VCaP (cell line): ENCODE results near the gene DCDC1.
A peak's percentile ranks its signal among the peaks of the same experiment; 100 is the strongest.

Experiments used
- H3K27ac ChIP-seq: fragments of 450-650 bp; 2 replicates; pipeline ENCODE4 v1.5.1; 2017
- TF ChIP-seq, protein P1 (sequence below): fragments of 450-650 bp; conservative IDR thresholded peaks from 2 replicates; pipeline ENCODE4 v1.5.1; 2017; ENCODE audit warnings: mild to moderate bottlenecking, moderate library complexity

Gene DCDC1, protein sequence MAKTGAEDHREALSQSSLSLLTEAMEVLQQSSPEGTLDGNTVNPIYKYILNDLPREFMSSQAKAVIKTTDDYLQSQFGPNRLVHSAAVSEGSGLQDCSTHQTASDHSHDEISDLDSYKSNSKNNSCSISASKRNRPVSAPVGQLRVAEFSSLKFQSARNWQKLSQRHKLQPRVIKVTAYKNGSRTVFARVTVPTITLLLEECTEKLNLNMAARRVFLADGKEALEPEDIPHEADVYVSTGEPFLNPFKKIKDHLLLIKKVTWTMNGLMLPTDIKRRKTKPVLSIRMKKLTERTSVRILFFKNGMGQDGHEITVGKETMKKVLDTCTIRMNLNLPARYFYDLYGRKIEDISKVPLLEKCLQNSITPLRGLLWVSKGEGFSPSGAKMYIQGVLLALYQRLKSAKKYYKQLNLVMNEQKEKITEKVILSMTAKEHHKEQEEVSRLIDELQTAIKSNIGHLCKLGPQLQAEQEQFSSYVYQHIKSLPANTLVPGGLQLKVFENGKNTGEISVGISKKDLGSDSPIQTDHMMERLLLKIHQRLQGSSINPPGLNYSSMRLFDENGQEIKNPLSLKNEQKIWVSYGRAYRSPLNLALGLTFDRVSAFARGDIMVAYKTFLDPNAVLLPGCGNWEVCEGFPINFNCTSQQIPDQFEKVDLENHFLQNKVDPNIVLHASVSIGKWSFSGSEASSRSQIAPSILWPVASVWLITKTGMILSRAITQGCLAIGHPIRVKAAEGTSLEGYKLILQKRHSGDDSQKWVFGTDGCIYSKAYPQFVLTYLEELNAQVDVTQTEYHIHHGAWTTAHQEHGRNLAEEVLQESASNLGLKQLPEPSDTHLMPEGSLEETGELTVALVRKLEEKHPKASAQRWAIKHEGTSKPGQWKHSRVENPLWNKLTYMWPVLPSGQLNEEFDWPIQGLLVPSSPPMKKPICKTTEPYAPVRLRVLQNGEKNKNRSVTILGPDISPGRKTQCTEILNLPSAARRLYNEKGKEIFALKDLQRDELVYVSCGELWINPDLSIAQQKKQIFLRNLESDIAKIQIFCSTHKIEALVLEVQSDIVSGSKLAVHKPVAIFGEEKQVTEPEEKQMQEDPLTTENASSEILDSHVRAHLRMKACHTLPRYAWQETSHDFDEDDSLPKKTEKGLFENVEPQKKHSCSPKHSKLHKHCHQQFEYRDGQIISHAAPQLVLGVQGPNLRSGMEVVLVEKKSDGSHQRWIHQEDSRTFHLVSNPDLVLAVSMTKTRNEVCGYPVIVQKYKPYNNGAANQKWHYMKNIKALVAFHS (N-terminal part only)

DNA sequence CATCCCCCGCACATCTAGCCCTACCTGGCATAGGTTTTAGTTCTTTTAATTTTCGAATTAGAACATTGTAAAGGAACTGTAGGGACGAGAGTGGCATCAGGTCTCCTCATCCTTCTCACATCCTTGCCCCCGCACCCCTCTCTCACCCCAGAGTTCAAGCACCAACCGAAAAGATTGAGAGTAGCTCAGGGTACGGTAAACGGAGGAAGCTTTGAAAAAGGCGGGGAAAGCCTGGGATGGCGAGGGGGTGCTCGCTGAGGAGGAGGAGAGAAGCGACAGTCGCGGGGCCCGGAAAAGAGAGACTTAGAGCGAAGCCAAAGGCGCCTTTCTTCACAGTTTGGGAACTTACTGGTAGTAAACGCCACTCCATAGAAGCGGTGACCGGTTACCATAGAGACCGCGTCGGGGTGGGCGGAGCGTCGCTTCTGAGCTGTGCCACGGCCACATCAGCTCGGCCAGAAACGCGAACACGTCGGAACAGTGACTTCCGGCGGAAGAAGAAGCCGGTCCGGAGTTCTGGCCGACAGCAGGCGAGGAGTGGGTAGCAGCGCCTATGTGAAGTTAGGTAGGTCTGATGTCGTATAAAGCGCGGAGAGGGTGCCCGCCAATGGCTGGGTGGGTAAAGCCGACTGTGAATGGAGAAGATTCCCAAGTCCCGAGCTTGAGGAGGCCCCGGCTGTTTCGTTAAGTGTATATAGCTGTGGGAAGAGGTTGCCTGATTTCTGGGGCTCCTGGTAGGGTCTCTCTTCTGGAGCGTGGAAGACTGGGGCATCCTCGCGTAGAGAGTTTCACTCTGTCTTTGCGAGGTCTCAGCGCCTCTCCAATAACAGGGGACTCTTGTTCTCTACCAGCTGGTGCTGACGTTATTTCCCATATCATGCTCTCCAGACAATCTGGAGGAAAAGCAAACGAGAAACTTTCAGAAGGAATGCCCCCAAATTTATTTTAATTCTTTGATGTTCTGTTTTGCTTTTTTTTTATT, at the start of gene DCDC1, which contains the start of gene DNAJC24:
TSS of gene DCDC1 (minus strand) at position 392 of the 982 bp plus-strand sequence. CDS start 41,459 bp downstream, outside the sequence.
TSS of gene DNAJC24 (plus strand) at position 513 of the 982 bp plus-strand sequence. CDS start 889 bp downstream, outside the sequence.
- TF ChIP-seq, protein P1, sequence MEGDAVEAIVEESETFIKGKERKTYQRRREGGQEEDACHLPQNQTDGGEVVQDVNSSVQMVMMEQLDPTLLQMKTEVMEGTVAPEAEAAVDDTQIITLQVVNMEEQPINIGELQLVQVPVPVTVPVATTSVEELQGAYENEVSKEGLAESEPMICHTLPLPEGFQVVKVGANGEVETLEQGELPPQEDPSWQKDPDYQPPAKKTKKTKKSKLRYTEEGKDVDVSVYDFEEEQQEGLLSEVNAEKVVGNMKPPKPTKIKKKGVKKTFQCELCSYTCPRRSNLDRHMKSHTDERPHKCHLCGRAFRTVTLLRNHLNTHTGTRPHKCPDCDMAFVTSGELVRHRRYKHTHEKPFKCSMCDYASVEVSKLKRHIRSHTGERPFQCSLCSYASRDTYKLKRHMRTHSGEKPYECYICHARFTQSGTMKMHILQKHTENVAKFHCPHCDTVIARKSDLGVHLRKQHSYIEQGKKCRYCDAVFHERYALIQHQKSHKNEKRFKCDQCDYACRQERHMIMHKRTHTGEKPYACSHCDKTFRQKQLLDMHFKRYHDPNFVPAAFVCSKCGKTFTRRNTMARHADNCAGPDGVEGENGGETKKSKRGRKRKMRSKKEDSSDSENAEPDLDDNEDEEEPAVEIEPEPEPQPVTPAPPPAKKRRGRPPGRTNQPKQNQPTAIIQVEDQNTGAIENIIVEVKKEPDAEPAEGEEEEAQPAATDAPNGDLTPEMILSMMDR: no peak
- peak within 1 kb of the TSS; percentile 71 for H3K27ac ChIP-seq

DNA sequence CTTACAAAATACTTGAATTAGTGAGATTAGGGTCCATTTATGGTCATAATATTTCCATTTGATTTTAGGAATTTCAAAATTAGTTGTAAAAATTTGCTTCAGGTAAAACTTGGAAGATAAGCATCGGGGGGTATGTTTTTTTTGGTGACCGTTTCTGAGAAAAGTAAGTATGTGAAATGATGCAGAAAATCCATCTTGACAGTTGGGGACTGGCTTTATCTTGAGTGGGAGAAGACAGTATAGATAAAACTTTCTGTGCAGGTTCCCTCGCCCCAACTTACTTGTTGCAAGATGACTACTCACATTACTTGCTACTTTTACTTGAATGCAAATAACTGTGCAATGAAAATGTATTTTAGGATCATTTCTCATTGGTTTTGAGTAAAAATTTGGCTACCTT, 49.6 kb upstream of the DCDC1 start:
- H3K27ac ChIP-seq: no peak overlapping the region
- TF ChIP-seq, protein P1: no peak

DNA sequence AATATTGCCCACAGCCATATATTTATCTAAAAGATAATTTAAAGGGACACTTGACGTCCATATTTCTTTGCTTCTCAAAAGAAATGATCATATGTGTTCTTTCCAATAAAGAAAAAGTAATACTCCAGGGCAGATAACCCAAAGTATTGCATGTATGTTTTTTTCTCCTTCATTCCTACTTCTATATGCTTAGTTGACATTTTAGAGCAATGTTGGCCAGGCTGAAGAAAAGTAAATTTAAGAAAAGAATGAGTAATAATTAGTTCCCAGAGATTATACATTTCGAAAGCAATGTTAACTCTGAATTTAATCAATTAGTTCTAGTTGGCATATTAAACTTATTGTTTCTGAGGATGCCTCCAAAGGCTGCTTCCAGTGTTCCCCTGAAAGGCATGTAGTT, 48.3 kb upstream of the DCDC1 start:
- TF ChIP-seq, protein P1: no peak

DNA sequence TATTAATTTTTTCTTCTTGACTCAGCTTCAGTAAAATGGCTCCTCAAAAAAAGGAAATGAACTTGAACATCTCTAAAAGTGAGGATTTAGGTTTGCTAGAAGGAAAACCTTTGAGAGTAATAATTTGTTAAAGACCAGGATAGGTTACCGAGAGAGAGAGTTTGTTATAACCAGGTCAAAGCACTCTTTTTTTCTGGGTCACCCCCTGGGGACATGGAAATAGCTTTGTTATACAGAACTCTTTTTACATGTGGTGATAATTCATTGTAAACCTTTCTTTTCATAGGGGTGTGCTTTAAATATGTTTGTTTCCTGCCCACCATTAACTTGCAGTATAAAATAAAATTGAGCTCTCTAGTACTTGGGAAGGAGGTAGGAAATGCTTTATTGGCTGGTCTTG, 47.8 kb upstream of the DCDC1 start:
- TF ChIP-seq, protein P1: no peak
- H3K27ac ChIP-seq: no peak overlapping the region

More for the DNA sequence above, 48.3 kb upstream of the DCDC1 start:
- no peak overlapping the region for H3K27ac ChIP-seq

DNA sequence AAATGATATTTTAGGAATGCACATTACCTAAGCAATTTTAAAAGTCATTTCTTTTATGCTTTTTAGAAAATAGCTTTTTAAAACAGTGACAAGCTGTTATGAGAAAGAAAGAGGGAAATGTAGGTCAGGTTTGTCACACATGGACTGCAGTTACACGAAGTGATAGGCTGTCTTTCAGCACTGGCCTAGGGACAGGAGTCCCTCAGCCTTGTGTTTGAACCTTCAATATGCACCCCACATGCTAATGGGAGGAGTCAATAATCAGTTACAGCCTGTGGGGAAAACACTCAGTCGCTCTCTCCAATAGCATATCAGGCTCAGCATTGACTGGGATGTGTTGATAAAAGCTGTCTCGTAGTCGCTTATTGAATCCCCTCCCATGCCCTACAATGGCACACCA, 45.9 kb upstream of the DCDC1 start:
- H3K27ac ChIP-seq: no peak overlapping the region
- TF ChIP-seq, protein P1: no peak

DNA sequence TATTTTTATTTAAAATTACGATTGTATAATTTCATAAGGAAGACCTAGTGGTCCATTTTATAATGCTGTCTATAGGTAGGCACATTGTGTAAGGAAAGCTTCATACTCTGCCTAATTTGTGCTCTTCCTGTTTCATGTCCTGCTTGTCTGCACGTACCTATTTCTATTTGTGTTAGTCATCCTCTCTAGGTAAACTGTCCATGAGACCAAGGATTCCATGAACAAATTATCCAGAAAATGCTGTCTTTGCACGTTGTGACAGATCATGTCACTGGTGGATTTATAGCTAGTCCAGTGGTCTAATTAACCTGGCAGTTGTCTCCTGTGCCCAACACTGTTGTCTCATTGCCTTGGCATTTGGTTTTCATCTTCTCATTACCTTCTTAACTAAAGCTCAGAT, 44.8 kb upstream of the DCDC1 start:
- TF ChIP-seq, protein P1: no peak
- H3K27ac ChIP-seq: no peak overlapping the region
